GM19238 (cell line): ENCODE results near the gene TBC1D4.
"Not testable (repeated sequence)": the region's sequence is repeated elsewhere in the genome, so short reads cannot be mapped to it uniquely, and the experiment has no call there.

Source experiments
- DNase-seq: peaks from one replicate; pipeline ENCODE4 v3.0.0; 2011; ENCODE audit warnings: low spot score; ENCODE audit not compliant: insufficient read length

TBC1D4 gene

DNA sequence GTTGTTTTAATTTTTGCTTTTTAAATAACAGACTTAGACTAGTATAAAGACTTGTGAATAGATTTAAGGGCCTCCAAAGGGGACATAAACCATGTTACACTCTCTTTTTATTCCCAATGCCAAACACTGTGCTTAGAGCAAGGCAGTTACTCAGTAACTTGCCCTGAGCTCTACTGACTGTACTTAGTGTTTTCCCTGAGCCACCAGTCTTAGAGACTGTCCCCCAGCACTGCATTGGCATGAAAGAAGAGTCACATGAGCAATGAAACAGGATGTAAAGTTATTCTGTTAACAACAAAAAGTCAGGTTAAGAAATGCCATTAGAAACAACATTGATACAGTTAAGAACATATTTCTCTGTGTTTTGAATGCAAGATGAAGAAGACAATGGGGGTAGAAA, 187.9 kb downstream of the TBC1D4 start:
- DNase-seq, result no peak

DNA sequence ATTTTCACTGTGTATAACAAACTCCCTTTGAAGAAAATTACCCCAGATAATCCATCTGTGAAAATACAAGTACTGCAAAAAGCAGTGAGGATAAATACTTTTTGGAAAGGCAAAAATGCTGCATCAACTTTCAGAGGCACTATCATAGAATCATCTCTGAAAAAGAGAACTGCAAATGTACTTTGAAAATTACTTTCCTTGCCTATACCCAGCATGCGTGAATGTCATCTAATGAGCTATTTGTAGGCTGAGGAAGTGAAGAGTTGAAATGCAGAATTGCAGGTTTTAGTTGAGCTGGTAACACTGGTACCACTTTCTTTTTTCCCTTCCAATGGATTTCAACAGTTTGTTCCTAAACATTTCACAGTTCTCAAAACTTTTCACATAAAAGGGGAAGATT, 196.7 kb downstream of the TBC1D4 start:
- DNase-seq, result no peak

DNA sequence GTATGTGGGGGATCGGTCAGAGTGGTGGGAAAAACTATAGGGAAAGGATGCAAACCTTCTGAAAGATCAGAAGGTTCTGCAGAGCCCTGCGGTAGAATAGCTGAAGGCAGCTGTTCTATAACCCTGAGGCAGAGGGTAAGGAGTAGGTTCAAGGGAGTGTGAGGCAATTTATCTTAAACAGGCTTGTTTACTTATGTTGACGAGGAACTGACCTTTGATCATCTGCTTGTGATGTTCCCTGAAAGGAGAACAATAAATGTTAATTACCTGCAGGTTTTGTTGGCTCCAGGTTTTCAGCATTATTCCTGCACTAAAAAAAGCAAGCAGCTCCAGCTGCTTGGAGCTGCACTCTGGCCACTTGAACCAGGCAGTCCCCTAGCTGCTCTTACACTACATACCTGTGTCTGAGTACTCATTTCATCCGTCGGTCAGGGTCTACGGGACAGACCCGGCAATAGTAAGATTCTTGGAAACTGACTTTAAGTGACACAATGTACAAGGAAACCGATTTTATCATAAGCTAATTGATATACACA, 202.1 kb downstream of the TBC1D4 start:
- DNase-seq, result no peak

DNA sequence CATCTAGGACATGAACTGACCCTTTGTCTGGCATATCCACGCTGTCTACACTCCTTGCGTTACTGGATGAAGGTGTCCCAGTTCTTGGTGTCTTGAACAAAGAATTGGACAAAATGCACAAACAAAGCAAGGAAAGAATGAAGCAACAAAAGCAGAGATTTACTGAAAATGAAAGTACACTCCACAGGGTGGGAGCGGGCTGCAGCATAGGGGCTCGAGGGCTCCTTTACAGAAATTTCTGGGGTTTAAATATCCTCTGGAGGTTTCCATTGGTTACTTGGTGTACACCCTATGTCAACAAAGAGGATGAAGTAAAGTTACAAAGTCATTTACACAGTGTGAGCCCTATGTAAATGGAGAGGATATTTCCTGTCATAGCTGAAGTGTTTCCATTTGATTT, 208.3 kb downstream of the TBC1D4 start:
- not testable (repeated sequence) for DNase-seq

DNA sequence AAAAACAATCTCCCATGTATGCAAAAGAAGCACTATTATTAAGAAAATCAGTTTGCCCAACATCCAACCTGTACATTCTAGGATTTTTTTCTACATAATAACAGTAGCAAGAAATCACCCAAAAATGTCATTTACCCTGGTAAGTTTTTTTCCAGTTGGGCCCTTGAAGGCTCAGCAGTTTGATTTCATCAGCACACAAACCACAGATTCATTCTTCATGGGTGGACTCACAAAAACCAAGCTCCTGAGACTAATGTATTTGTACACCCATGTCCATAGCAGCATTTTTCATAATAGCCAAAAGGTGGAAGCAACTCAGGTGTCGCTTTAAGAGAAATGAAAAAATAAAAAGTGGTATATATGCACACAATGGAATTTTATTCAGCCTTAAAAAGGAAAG, 210.1 kb downstream of the TBC1D4 start:
- DNase-seq, result no peak

DNA sequence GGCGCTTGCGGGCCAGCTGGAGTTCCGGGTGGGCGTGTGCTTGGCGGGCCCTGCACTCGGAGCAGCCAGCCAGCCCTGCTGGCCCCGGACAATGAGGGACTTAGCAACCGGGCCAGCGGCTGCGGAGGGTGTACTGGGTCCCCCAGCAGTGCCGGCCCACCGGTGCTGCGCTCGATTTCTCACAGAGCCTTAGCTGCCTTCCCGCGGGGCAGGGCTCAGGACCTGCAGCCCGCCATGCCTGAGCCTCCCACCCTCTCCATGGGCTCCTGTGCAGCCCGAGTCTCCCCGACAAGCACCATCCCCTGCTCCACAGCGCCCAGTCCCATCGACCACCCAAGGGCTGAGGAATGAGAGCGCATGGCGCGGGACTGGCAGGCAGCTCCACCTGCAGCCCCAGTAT, 213.5 kb downstream of the TBC1D4 start:
- DNase-seq, result not testable (repeated sequence)

DNA sequence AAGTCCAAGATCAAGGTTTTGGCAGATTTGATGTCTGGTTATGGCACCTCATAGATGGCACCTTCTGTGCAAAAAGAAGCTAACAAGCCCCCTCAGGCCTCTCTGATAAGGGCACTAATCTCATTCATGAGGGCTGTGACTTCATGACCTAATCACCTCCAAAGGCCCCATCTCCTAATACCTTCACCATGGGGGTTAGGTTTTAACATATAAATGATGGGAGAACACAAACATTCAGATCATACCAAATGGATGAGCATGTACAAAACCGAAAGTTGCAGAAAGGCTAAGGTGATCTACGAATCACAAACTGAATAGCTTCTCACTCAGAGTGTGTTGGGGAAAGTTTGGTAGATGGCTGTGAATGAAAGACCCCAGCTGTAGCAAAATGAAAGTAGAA, 217.4 kb downstream of the TBC1D4 start:
- no peak for DNase-seq

DNA sequence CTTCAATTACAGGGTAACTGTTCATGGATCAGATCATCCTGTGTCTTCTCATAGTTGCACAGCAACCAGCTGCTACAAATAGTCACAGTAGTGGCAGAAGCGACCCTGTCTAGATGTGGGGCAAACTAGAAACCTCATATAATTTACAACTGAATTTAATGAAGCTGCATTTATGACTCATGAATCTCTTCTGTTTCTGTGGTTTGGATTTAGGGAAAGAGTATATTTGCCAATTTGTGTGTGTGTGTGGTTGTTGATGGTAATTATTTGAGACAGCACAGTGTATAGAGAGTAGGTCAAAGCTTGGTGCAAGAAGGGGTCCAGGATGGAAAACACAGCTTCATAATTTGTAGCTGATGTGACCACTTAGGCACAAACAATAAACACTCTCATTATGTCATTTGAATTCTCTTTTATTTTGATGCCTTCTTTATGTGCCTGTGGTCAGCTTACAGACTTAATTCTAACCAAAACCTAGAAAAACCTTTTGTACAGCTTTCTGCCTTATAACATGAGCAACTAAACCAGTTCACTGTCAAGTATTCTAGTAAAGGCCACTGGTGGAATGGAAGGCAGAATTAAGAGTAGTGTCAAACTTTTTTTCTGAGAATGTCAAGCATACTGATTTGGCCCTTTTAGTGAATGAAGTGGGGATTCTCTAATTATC, 218.1 kb downstream of the TBC1D4 start:
- no peak for DNase-seq

DNA sequence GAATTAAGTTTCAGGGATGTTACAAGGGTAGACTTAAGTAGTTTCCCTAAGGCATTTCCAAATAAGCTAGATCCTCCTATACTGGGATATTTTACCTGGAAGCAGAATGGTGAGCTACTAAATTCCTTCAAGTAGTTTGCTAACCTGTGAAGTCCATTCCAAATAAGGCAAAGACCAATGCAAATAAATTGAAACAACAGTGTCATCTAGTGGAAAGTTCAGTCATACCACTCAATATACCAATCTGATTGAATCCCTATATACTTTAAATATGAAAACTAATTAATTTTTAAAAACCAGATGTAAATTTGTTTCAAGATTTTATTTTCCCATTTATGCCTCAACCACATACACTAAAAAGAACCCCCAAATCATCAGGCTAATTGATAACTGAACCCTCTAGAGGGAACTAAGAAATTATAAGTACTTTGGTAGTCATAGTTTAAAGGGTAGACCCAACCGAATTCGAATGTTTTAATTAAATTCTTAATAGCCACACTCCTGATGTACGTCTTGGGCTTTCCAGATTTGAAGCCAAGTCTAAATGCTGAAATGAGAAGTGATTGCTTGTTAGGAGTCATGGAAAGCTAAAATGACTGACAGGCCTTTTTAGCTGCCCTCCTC, 223.7 kb downstream of the TBC1D4 start:
- no peak for DNase-seq

DNA sequence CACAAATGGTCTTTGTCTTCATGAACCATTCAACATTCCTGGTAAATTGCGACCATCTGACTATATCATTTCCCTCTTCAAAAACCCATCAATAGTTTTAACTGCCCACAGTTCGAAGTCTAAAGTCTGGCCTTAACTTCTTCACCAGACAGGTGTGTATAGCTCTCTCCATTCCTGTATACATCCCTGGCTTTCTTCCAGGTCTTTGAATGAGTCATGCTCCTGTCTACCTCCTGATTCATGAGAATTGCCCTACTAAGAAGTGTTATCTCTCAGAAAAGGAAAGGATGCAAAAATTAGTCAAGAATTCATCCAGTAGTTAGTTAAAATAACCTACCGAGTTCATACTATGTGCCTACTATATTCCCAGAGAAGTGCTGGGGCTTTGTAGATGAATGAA, 225.0 kb downstream of the TBC1D4 start:
- DNase-seq, result no peak

DNA sequence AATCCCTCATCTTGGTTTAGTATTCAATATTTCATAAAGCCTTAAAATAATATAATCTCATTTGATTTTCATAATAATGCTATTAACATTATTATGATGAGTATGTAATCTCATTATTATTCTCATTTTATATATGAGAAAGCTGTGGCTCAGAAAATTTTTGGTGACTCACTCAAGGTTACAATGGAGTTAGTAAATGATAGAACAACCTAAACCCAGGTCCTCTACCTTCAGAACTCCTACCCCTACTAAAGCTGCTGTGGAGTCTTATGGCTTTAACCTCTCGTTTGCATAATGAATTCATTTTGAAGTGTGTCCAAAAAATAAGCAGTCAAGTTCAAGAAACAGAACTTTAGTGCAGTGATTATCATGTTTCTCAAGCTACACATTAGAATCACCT, 226.3 kb downstream of the TBC1D4 start:
- DNase-seq, result no peak

DNA sequence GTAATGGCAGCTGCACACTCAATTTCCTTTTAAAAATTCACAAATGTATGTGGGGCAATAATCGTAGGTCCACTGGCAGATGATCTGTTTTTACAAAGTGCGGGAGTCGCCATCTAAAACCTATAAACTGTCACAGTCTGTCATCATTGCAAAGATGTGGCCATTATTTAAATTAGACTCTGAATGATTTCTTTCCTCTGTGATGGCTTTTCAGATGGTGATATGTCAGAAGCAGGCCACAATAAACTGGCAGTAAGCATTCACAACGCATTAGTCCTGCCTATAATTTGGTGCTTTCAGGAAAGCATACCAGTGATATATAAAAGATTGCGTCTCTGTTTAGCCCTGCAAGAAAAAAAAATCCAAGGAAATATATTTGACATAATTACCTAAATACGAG, 226.8 kb downstream of the TBC1D4 start:
- no peak for DNase-seq

DNA sequence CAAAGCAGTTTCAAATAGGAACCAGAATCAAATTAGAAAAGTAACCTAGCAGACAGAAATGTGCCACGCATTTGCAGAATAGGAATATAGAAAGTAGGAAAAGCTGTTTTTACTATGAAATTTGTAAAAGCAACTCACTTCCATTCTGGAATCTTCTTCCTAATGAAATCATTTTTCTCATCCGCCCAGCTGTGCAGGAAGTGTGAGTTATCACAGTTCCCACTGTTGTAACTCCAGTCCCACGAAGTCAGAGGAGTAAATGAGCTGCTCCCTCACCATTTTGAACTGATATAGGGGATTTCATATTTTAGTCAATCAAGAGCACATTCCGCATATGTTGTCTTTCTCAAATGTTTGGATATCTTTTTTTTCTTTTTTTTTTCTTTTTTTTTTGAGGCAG, 230.8 kb downstream of the TBC1D4 start:
- no peak for DNase-seq

DNA sequence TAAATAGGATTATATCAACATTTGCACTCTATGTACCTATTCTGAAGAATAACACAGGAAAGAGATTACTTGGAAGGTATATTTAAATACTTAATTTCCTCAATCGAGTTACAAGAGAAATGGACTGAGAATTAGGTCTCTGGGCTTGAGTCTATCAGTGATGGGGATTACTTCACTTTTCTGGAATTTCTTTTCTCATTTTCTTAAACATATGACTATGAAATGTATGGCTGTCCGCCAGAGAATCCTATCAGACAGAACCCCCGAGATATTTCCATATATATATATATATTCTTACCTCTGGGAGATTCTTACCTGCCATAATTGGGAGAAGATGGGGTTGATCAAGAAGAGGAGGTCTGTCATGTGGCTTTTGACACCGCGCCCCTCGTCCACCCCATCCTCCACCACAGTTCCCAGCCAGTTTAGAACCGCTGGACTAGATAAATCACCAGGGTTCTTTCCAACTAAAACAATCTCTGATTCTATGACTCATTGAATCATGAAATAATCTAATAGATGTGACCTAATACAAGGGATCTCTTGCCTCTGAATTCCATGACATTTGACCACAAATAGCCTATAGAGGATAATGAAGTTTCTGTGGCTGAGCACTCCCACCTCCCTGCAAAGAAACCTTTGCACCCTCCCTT, 231.3 kb downstream of the TBC1D4 start:
- DNase-seq, result no peak

DNA sequence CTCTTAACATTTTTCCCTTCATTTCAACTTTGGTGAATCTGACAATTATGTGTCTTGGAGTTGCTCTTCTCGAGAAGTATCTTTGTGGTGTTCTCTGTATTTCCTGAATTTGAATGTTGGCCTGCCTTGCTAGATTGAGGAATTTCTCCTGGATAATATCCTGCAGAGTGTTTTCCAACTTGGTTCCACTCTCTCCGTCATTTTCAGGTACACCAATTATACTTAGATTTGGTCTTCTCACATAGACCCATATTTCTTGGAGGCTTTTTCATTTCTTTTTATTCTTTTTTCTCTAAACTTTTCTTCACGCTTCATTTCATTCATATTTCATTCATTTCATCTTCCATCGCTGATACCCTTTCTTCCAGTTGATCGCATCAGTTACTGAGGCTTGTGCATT, 236.4 kb downstream of the TBC1D4 start:
- DNase-seq, result not testable (repeated sequence)

DNA sequence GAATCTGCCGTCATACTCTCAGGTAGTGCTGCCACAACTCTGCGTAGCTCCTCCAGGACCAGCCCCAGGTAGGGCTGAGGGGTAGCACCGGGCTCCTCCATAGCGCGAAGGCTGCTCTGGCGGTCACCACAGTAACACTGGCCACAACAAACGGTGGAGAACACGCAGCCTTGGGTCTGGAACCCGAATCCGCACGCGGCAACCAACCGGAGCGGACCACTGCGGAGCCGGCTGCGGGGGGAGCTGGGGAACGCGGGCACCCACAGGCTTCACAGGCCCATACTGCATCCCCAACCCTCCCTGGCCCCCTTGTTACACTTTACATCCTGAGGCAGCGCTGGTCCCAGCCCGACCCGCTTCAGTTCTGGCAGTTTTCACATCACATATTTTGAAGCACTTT, 241.7 kb downstream of the TBC1D4 start:
- not testable (repeated sequence) for DNase-seq

DNA sequence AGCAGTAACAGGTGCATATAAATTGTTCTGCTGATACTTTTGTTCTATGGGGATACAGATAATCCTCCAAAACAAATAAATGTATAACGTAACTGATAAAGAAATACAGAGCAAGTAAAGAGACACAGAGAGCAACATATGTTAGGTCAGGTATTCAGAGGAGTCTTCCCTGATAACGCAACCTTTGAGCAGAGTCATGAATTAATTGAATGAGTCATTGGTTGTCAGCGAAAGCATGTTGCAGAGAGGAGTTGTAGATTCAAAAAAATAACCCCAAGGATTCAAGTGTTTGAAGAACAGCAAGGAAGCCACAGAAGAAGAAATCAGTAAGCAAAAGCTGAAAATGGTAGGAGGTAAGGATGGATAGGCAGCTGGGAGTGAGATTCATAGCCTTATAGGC, 245.2 kb downstream of the TBC1D4 start:
- no peak for DNase-seq
